Activated T-cell treated with anti-CD3 and anti-CD28 coated beads for 24 hours (primary cell): Measurements from ENCODE around the gene FBLN1.
A peak's percentile ranks its signal among the peaks of the same experiment; 100 is the strongest.
"Not testable (repeated sequence)": the region's sequence is repeated elsewhere in the genome, so short reads cannot be mapped to it uniquely, and the experiment has no call there.

Experiments used
- DNase-seq: peaks from one replicate; pipeline ENCODE4 v3.0.0-alpha.2; 2020; ENCODE audit warnings: low read depth

FBLN1 gene

DNA sequence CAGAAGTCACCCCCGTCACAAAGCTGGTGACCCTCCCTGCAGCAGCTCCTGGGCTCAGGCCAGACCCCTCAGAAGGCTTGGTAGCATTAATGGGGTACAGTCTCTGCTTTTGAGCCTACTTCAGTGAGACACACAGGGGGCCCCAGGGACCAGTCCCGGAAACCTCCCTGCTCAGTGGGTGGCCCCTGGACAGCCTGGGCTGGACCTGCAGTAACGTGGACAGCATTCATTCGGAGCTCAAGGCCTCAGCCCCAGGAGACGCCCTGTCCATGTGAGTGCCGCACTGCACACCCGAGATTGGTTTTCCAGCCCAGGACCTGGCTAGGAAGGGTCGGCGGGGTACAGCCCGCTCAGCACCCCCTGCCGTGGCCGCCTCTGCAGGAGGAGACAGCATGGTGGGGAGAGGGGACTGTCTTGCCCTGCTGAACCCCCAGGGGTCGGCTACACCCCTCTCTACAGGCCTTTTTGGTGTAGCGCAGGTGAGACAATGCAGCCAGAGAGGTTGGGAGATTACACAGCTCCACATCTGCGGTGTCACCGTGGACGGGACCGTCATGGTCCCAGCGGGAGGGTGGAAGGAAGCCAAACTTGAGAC lies 83.4 kb downstream of the FBLN1 start:
- DNase-seq, result no peak

- DNase-seq, result no peak
These were observed 84.1 kb downstream of the FBLN1 start for GRCh38 chr22:45586651-45587405.

DNA sequence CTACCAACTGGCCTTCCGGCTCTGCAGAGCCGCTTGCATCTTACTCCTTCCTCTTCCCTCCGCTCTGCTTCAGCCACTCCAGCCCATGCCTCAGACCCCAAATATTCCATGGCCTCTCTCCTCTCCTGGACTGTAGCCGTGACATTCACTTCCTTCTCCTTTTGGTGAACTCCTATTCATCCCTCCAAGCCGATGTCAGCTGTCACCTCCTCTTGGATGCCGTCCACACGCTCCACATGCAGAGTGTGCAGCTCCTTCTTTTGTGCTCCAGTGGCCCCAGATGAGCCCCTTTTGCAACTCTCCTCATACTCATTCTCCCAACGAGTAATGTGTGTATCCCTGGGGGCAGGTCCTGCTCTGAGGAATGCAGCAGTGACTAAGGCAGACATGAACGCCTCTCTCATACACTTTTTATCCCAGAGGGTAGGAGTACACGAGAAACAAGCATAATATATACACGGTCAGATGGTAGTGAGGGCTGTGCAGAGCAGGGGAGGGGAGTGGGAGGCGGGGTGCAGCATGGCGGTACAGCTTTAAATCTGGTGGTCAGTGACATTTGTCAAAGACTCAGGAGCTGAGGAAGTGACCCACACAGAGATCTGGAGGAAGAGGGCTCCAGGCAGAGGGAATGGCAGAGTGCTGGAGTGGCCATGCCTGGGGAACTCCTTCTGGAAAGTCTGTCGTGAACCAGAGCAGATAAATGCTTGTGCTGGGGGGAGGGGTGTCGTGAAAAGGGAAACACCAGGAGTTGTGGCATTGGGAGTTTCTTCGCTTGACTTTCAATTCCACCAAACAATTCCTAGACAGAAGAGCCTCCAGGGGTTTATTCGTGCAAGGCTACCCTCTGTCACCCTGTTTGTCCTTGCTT lies 85.2 kb downstream of the FBLN1 start:
- no peak for DNase-seq

GRCh38 chr22:45589556-45589955 lies 86.9 kb downstream of the FBLN1 start:
- no peak for DNase-seq

DNA sequence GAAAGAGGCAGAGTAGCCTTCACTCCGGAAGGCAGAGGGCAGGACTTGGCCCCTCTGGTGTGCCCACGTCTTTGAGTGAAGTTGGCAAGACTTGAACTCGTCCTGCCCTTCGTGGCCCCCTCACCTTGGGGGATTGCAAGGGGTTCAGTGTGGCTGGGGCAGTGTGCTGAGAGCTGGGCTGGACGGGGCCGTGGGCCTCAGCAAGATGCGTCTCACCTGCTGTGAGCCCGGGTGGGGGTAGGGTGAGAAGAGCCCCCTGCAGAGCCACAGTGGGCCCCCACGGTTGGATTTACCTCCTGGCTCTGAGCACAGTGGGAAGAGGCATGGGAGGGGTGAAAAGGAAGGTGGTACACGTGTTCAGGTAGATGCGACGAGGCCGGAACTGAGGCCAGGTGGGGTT lies 87.6 kb downstream of the FBLN1 start:
- no peak for DNase-seq

- not testable (repeated sequence) for DNase-seq
These were observed 89.0 kb downstream of the FBLN1 start for GRCh38 chr22:45591633-45592213.

- no peak for DNase-seq
These were observed 91.6 kb downstream of the FBLN1 start for GRCh38 chr22:45594123-45594941.

DNA sequence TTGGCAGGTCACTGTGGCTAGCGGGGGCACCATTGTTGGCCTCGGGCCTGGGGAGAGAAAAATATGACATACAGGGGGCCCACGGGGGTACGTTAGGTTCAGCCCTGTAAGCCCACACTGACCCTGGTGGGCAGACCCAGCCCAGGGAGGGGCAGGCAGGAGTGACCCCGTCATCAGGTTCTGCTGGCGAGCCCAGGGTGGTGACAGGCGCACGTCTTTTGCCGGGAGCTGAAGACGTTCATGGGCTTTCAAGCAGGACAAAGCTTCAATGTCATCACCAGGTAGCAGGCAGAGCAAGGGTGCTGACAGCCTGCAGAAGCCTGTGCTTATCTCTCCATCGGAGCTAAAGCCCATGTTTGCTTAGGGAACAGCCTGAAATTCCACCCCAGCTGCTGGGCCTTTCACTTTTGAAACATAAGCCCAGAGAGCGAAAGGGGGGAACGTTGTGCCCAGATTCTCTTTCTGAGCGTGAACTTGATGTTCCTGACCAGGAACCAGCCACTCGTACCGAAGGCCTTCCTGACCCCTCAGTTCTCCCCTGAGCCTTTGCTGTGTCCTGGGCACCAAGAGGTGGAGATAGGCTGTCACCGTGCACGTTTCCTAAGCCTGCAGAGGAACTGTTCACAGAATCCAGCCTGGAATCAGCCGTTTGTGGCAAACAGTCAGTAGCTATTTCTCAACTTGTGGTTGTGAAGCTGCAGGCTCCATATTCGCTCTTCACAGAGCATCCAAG lies 94.9 kb downstream of the FBLN1 start:
- DNase-seq, result no peak

DNA sequence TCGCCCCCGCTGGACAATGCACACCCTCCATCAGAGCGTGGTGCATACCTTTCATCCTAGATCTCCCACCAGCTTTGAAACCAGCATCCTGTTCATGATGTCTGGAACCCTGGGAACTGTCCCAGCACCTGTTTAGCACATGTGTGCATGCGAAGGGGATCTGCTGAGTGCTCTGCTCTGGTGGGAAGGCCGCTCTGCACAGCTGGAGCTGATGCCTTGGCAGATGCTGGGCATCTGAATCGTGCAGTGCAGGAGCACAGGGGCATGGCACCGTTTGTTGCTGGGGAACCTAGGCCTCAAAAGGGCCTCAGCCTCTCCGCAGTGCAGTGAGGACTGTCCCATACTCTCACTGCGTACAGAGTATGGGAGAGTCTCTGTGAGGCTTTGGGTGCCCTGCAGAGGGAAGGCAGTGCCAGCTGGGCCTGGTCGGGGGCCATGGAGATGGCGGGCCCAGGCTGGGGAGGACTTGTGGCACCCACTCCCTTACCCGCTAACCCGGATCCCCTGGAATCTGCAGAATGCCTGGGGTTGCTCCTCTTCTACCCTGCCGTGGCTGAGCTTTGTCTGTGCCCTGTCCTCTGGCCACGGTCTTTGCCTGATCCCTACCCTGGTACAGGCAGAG lies 96.0 kb downstream of the FBLN1 start:
- DNase-seq, result no peak

DNA sequence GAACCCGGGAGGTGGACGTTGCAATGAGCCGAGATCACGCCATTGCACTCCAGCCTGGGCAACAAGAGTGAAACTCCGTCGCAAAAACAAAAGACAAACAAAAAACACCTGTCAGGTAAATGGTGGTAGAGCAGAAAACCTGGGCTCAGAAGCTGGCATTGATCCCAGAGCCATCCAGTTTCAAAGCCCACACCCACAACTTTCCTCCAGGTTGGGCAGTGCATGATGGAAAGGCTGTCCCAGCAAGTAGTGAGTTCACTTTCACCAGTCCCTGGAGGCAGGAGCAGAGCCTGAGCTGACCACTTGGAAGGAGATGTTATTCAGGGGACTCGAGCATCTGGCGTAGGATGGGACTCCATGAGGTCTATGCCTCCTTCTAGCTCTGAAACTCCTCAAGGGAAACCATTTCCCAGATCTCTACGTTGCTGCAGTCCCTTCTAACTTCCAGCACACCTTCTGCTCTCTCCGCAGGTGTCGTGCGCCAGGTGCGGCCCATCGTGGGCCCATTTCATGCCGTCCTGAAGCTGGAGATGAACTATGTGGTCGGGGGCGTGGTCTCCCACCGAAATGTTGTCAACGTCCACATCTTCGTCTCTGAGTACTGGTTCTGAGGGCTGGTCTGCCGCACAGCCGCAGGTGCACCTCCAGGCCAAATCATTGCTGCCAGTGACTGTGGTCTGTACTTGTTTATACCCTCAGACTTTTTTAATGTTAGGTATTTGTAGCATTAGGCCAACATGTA lies 97.3 kb downstream of the FBLN1 start:
- DNase-seq, result no peak

GRCh38 chr22:45600790-45601730 lies 98.4 kb downstream of the FBLN1 start:
- no peak for DNase-seq

- no peak for DNase-seq
These were observed 99.5 kb downstream of the FBLN1 start for GRCh38 chr22:45602004-45602733.

DNA sequence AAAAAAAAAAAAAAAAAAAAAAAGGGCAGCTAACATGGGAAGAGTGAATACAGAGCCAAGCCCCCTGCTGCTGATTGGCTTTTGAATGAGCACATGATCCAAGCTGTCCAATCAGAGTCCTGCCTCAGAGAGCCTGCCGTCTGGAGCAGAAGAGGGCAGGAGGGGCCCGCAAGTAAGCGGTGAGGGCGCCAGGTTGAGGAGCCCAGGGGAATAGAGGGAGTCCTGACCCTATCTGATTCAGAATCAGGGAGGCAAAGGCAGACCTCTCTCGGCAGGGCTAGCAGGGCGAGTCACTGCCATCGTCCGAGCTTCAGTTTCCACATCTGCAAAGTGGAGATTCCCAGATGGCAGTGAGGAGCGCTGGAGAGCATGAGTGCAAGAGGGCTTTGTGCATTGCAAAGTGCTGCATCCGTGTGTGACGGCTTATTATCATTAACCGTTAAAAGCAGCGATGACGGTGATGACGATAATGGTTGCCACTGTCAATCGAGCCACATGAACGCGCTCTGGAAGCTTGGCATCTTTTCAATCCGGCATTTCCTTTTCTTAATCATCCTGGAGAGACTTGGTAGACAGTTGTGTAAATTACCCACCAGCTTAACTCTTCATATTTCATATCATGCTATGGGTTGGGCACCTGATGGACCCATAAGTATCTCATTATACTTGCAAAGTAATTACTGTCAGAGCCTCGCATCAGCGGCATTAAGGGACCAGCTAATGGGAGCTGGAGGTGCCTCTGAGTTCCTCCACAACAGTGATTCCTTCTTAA lies 100.3 kb downstream of the FBLN1 start:
- no peak for DNase-seq

DNA sequence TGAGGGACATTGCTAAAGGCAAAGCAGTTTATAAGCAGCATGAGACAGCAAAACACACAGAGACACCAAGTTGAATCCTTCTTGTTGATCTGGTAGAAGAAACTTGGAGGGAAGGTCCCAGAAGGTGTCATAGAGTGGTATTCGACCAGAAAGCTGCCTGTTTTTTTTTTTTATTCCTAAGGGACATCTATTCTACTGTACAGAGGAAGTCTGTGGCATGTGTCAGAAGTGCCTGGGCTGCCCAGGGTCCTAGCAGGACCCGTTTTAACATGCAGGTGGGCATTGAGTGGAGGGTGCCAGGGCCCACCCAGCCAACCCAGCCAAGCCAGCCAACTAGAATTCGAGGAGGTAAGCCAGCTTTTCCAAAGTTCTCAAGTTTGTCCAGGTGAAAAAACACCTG lies 100.9 kb downstream of the FBLN1 start:
- no peak for DNase-seq

GRCh38 chr22:45608045-45608444 lies 105.4 kb downstream of the FBLN1 start:
- DNase-seq, result not testable (repeated sequence)

GRCh38 chr22:45608763-45609180 lies 106.1 kb downstream of the FBLN1 start:
- no peak for DNase-seq

GRCh38 chr22:45612451-45612901 lies 109.8 kb downstream of the FBLN1 start:
- peak; percentile 9 for DNase-seq
